Upper lobe of left lung (tissue), 4 donors: Measurements from ENCODE around the gene PTPRZ1.

Experiments used
- CTCF ChIP-seq, 6 experiments: fragments of 450-650 bp in 4 of 6; fragments of 200-600 bp in 2 of 6; sonication (generic) in 2 of 6; IDR thresholded peaks; one replicate each; pipeline ENCODE4 v1.5.1; 2016 to 2019; ENCODE audit warnings: antibody characterized with exemption in 6 of 6
- POLR2A ChIP-seq, 4 donors: fragments of 450-650 bp; IDR thresholded peaks; one replicate each; pipeline ENCODE4 v1.5.1; 2016 to 2017; ENCODE audit warnings: antibody characterized with exemption in 4 of 4, mild to moderate bottlenecking in 2 of 4

GRCh38 chr7:121853307-121853706 is 19.7 kb upstream of the PTPRZ1 start:
- no peak for TF ChIP-seq CTCF (IDR thresholded peaks at IDR 0.05)
- TF ChIP-seq POLR2A (IDR thresholded peaks at IDR 0.05), result no peak
